RWPE2 (cell line): ENCODE data around the gene IZUMO4.
A peak's percentile ranks its signal among the peaks of the same experiment; 100 is the strongest.

ENCODE experiments used
- ATAC-seq: fragments of 200-7000 bp; cut with Tn5 transposase; 3 replicates; pipeline ENCODE4 v1.9.1; 2021; ENCODE audit warnings: low read depth
- DNase-seq: peaks from one replicate; pipeline ENCODE4 v3.0.0-alpha.2; 2020; ENCODE audit warnings: low spot score
- H3K27ac ChIP-seq: fragments of 450-650 bp; 2 replicates; pipeline ENCODE4 v1.5.1; 2017; ENCODE audit warnings: mild to moderate bottlenecking; ENCODE audit not compliant: poor library complexity, severe bottlenecking
- H3K27me3 ChIP-seq: fragments of 250-450 bp; sonication (Bioruptor Pico); 2 replicates; pipeline ENCODE4 v1.5.1; 2021; ENCODE audit warnings: mild to moderate bottlenecking, moderate library complexity; ENCODE audit not compliant: insufficient read depth, poor library complexity, severe bottlenecking
- H3K36me3 ChIP-seq: fragments of 250-450 bp; sonication (Bioruptor Pico); 2 replicates; pipeline ENCODE4 v1.5.1; 2020; ENCODE audit warnings: low read depth, mild to moderate bottlenecking, moderate library complexity
- H3K4me1 ChIP-seq: fragments of 250-450 bp; sonication (Bioruptor Pico); 2 replicates; pipeline ENCODE4 v1.5.1; 2021; ENCODE audit warnings: mild to moderate bottlenecking, moderate library complexity; ENCODE audit not compliant: insufficient read depth, poor library complexity, severe bottlenecking
- H3K4me3 ChIP-seq: fragments of 250-450 bp; sonication (Bioruptor Pico); 2 replicates; pipeline ENCODE4 v1.5.1; 2021; ENCODE audit warnings: mild to moderate bottlenecking, moderate library complexity; ENCODE audit not compliant: severe bottlenecking
- H3K9me3 ChIP-seq: fragments of 250-450 bp; sonication (Bioruptor Pico); 2 replicates; pipeline ENCODE4 v1.5.1; 2021; ENCODE audit warnings: mild to moderate bottlenecking, moderate library complexity; ENCODE audit not compliant: severe bottlenecking
- CTCF ChIP-seq: fragments of 450-650 bp; IDR thresholded peaks from one replicate; pipeline ENCODE4 v1.5.1; 2017; ENCODE audit warnings: mild to moderate bottlenecking, moderate library complexity; ENCODE audit not compliant: poor library complexity, severe bottlenecking

Gene IZUMO4

GRCh38 chr19:2048959-2049740 is 47.6 kb upstream of the IZUMO4 start:
- peak overlapping the region; percentile 83 for H3K27ac ChIP-seq
- H3K36me3 ChIP-seq: peaks cover 64% of the 10 kb centered on the region
- no peaks in the 10 kb centered on the region for H3K27me3 ChIP-seq
- DNase-seq (no peak), ATAC-seq (peak; percentile 1; the same call in 2 of the 3 replicates)
- peaks cover 37% of the 10 kb centered on the region for H3K4me1 ChIP-seq
- H3K9me3 ChIP-seq: no peaks in the 10 kb centered on the region
- no peak for TF ChIP-seq CTCF
- H3K4me3 ChIP-seq: peak overlapping the region; percentile 77

GRCh38 chr19:2049741-2050348 is 46.9 kb upstream of the IZUMO4 start:
- H3K36me3 ChIP-seq: peaks cover 57% of the 10 kb centered on the region
- ATAC-seq: peak; percentile 25
- H3K4me1 ChIP-seq: peaks cover 42% of the 10 kb centered on the region
- peak; percentile 59 for DNase-seq
- no peaks in the 10 kb centered on the region for H3K27me3 ChIP-seq
- H3K9me3 ChIP-seq: no peaks in the 10 kb centered on the region
- TF ChIP-seq CTCF: no peak
- peak overlapping the region; percentile 77 for H3K4me3 ChIP-seq
- H3K27ac ChIP-seq: peak overlapping the region; percentile 83

- Histone ChIP-seq H3K27ac (peak overlapping the region; percentile 83), H3K4me3 (peak overlapping the region; percentile 77), H3K4me1 (peaks cover 46% of the 10 kb centered on the region), H3K36me3 (peaks cover 51% of the 10 kb centered on the region), H3K9me3 (no peaks in the 10 kb centered on the region), H3K27me3 (no peaks in the 10 kb centered on the region)
- DNase-seq: no peak
- no peak for TF ChIP-seq CTCF
- ATAC-seq: no peak
These were observed 46.2 kb upstream of the IZUMO4 start for GRCh38 chr19:2050349-2050990.

GRCh38 chr19:2050991-2051772 is 45.5 kb upstream of the IZUMO4 start, which contains the start of gene MKNK2:
MKNK2 (minus strand) TSS chr19:2051244; CDS start chr19:2050851, 393 bp downstream.
- ATAC-seq: peak; percentile 53
- peak within 1 kb of the TSS; percentile 83 for H3K27ac ChIP-seq
- H3K27me3 ChIP-seq: no peaks in the 10 kb centered on the region
- TF ChIP-seq CTCF: peak; percentile 44
- H3K4me3 ChIP-seq: peak within 1 kb of the TSS; percentile 77
- H3K9me3 ChIP-seq: no peaks in the 10 kb centered on the region
- H3K4me1 ChIP-seq: peaks cover 47% of the 10 kb centered on the region
- DNase-seq: peak; percentile 77
- peaks cover 44% of the 10 kb centered on the region for H3K36me3 ChIP-seq
